Measurements from ENCODE around the gene CTRL.
"Not testable (repeated sequence)": the region's sequence is repeated elsewhere in the genome, so short reads cannot be mapped to it uniquely, and the experiment has no call there.

The CTRL gene

DNA sequence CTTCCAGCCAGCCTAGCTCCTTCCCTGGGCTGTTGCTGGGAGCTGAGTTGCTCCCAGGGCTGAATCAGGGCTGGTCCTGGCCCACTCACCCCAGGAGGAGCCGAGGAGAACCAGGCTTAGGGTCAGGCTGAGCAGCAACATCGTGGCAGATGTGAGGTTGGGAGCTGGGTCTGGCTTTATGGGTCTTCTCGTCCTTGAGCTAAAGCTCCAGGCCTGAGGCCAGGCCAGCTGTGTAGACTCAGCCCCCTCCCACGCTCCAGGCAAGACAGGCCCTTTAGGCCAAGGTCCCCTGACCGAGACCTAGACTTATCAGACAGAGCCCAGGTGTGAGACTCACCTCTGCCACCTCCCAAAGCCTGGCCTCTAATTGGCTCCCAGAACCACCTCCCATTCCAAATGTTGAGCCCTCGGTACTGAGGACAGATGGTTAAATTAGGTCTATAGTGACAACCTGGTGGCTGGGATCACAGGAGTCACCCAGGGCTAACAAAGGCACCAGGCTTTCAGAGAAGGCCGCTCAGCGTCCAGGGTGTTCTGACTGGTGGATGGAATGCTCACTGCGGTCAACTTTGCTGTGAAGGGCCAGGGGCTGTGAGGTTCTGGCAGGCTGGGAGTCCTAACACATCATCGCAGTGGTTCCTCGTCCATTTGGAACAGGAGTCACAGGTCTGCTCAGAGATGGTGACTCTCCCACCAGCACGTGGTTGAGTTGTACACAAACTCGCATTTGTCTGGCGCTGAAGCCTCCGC lies at the start of gene CTRL:
Gene CTRL, minus strand, starts transcription at position 151 of the 750 bp plus-strand sequence. Its CDS starts 10 bp downstream, at position 141.
- no peak for DNase-seq

DNA sequence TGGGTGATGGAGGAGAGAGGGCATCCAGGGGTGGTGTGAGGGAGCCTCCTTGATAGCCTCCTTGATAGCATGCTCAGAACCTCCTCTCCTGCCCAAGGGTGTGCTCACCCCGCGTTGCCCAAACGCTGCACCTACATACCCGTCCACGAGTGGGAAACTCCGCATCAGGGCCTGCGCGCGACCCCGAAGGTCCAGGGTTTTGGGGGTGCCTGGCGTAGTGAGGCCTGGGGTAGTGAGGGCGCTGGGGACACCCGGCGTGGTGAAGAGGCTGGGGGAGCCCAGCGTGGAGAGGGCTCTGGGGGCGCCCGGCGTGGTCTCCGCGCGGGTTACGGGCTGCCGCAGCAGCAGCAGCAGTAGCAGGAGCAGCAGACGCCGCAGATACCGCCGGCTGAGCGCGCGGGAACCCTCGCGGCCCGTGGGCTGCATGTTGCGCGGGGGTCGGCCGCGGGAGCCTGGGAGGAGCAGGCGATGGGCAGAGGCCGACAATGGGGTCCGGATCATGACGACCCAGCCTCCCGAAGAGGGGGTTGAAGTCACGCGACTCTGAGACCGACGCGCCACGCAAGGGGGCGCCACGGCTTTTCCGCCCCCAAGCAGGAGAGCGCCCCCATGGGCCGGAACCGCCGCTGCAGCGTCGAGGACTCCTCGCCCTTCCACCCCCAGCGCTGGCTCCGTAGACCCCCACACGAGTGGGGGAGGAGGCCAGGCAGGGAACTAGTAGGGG lies 48.5 kb upstream of the CTRL start, which contains the start of gene DPEP3:
Gene DPEP3, minus strand, starts transcription at position 545 of the 724 bp plus-strand sequence. Its CDS starts 119 bp downstream, at position 426.
- DNase-seq, result no peak

DNA sequence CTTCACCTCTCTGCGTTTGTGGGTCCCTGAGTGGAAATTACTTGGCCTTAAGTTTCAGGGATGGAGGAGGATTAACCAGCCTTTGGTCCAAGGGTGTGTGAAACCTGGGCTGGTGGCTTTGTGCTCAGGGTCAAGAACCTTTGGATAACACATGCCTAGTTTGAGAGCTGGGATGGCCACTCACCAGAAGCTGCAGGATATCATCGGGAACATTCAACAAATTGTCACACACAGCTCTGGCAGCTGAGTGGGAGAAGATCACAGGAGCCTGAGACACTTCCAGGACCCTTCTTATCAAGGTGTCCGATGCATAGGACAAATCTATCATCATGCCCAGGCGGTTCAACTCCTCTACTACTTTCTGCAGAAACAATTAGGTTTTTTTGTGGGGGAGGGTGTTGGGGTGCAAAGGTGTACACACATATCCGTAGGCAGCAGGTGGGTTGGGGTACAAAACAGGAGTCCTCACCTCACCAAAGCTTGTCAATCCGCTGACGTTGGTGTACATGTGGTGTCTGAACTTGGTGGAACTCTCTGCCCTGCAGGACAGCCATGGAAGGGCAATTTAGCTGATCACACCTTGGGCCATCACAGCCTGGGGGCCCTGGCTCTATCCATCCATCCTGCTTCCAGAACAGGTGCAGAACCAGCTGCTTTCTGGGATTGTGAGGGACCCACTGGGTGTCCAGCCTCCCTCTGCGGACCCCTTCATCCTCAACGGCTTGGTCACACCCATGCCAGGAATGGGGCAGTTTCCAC lies 46.0 kb upstream of the CTRL start:
- DNase-seq, result no peak

DNA sequence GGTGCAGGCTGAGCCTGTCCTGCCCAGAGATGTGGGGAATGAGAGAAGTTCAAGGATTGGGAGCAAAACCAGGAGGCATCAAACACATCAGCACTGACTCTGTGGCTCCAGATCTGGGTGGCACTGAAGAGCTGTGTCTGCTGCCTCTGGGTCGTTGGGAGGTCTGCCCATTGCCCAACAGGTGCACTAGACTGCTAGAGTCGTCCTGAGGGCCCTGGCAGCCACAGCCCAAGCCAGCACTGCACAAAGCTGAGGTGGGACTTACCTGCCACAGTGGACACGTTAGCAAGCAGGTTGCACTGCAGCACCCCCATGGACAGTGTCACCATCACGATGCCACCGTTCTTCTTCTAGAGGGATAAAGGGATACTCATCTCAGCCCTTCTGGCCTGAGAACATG lies 45.3 kb upstream of the CTRL start:
- DNase-seq, result no peak

DNA sequence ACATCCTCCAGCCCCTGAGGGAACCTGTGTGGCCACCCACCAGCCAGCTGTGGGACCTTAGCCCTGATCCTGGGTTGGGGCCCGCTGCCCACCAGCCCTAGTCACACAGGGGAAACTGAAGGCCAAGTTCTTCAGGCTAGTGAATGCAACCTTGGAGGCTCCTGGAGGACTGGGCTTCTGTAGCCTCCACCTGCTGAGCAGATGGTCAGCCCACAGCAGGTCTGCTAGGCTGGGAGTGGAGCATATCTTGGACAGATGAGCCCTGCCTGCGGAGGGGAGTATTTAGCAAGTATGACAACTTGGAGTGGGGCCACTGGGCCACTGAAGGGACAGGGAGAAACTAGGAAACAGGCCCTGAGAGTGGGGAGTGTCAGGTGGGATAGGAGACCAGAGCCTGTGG lies 44.5 kb upstream of the CTRL start:
- DNase-seq, result no peak

DNA sequence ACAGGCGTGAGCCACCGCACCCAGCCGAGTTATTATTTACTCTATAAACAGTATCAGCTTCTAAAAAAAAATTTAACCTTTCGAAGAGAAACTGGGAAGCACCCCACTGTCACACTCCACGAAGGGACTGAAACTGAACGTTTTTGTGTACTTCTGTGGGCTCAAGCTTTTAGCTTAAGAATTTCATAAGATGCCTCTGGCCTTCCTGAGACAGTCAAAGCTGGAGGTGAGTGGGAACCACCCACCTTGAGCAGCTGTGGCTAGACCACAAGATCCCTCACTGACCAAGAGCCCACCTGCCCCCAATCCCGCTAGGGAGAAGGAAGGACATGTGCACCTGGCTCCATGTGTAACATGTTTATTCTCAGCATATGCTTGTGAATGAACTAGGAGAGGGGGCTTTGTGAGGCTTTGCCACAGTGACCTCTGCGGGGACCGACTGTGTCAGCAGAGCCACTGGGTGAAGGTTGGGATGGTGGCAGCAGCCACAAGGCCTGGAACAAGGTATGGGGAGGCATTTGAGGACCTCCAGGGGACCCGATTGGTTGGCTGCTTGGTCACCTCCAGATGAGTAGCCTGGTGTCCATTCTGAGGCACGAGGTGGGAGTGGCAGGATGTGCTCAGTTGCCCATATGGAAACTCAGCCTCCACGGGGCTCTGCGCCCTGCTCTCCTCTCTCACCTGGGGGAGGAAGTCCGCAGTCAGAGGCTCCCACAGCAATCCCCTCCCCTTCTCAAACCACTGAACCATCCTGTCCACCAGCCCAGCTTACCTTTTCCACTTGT lies 43.9 kb upstream of the CTRL start:
- DNase-seq, result no peak

DNA sequence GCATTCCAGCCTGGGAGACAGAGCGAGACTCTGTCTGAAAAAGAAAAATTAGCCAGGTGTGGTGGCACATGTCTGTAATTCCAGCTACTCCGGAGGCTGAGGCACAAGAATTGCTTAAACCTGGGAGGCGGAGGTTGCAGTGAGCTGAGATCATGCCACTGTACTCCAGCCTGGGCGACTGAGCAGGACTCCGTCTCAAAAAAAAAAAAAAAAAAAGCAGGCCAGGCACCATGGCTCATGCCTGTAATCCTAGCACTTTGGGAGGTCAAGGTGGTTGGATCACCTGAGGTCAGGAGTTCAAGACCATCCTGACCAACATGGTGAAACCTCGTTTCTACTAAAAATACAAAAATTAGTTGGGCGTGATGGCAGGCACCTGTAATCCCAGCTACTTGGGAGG lies 40.6 kb upstream of the CTRL start:
- not testable (repeated sequence) for DNase-seq

DNA sequence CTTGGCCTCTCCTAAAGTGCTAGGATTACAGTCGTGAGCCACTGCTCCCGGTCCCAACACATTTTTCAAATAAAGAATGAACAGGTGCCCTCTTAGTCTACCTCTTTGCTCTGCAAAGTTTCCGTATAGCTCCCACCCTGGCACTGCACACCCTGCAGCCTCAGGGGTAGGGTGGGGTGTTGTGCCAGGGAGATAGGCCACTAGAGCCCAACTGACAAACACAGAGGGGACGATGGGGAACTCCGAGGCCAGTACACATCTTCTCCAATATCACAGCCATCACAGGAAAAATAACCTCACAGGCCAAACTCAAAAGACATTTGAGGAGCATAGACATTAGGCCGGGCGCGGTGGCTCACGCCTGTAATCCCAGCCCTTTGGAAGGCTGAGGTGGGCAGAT lies 39.4 kb upstream of the CTRL start:
- no peak for DNase-seq

DNA sequence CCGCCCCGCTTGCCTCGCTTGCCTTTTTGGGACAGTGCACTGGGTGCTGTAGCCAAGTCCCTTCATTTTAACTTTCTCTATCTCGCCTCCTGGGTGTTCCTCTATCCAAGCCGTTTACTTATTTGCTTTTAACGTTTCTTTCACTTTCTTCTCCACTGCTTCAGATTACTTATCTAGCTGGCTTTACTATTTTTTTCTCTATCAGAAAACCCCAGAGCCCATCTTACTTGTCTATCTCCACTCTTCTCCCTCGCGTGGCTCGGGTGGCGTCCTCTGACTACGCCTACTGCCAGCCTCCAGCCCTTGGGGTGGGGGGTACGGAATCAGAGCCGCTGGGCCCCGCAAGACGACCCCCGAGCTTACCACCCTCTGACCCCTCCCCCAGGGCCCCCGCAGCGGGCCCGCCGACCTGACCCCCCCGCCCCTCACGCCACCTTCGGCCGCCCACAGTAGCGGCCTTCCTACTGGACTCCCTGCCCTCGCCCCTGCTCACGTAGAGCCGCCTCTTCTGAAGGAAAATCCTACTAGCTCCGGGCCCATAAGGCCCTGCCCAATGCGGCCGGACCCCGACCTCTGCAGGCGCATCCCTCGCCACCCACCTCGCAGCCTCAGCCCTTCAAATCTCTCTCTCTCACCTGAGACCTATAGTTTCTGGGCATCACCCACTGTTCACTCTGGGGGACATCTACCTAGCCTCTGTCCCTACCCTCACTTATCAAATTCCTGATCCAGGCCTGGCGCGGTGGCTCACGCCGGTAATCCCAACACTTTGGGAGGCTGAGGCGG lies 37.8 kb upstream of the CTRL start:
- DNase-seq, result no peak

DNA sequence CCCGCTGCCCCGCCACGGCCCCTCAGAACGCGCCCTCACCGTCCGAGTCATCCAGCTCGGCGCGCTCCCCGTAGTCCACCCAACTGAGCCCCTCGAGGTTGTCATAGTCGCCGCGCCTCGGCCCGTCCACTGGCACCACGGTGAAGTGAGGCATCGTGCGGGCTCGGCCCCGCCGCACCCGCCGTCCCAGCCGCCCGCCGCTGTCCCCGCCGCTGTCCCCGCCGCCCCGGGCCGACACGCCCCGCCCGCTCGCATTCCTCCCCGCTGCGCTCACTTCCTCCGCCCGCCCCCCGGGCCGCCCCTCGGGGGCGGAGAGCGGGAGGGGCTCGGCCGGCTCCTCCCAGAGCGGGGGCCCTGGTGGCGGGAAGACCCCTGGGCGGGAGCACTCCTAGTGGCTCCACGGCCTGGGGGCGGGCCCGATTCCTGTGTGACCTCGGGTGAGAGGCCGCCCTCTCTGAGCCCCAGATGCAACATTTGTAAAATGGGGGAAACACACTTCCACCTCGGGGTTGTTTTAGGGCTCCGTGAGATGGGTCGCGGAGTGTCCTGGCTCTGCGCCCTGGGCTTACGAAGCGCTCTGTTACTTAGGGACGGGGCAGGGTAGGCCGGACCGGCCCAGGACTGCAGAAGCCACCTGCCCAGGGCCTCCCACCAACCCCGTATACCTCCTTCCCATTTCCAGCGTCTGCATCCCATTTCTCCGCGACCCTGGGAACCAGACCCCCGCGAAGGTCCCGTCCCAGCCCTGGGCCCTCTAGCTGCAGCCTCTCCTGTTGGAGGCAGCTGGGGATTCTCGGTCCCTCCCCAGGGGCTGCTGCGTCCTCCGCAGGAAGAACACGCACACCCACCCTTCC lies 37.0 kb upstream of the CTRL start, which contains the start of gene SLC12A4:
Gene SLC12A4, minus strand, starts transcription at position 238 of the 854 bp plus-strand sequence. Its CDS starts 84 bp downstream, at position 154.
- DNase-seq, result peak in 1 of 2 experiments; percentile 20

DNA sequence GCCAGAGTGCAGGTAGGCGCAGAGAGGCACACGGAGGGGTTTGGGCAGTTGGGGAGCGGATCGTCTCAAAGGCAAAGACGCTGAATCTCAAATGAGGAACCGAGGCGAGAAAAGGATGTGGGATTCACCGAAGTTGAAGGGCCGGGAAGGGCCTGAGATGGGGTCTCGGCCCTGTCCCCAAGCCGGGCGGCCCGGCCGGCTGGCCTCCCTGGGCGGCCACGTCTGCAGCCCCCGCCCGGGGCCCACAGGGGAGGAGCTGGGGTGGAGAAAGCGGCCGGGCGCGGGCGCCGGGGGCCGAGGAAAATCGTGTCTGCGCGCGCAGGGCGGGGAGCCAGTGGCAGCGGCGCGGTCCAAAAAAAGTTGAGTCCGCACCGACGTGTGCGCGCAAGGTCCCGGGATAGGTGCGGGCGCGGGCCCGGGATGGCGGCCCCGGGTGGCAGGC lies 36.3 kb upstream of the CTRL start:
- no peak for DNase-seq

DNA sequence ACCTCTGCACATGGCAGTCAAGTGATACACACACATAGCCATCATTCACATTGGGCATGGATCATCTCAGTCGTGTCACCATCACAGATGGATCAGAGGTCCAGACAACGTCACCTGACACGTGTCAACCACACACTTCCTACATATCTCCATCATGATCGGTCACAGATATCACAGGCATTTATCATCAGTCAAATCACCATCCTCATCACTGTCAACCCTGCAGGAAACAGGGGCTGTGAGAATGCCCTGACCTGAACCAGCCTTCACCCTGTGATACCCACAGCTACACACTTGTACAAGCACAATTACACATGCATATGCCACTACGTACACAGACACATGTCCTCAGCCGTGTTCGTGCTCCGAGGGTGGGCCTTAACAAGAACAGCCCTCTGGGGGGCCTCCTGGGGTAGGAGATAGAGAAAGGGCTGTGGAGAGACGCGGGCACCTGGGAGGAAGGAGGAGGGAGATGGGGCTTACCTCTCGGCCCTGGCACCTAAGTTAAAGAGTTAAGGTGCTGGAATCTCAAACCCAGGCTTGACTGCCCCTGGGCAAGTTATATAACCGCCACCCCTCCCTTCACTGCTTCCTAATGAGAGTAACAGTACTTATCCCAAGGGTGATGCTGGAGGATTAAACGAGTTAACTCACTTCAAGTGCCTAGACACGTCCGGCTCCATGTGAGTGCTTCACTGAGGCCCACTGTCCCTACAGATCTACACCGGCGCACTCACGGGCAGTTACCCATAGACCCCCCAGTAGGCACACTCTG lies 35.7 kb upstream of the CTRL start:
- DNase-seq, result no peak

DNA sequence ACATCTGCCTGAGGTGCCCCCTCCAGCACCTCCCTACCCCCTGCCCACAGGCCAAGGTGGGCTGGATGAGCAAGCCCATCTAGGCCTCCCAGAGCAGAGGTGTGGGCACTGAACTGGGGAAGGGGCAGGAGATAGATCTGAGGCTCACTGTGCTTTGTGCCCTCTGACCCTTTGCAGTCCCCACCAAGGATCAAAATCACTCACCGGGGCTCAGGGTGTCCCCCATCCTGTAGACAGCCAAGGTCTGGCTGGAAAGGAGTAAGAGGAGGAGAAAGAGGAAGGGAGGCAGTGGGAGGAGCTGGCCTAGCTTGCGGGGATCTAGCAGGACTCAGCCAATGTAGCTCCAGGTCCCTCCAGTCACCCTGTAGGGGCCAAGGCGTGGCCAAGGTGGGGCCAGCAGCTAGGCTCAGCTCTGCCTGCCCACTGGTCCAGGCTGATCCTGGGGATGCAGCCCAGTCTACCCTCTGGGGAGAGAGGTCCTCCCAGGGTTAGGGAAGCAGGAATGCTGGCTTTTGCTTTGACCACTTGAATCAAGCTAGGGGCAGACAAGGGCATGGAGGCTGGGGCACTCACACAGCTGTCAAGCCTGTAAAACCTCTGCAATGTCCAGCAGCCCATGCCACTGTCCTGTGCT lies 35.0 kb upstream of the CTRL start:
- DNase-seq, result no peak

DNA sequence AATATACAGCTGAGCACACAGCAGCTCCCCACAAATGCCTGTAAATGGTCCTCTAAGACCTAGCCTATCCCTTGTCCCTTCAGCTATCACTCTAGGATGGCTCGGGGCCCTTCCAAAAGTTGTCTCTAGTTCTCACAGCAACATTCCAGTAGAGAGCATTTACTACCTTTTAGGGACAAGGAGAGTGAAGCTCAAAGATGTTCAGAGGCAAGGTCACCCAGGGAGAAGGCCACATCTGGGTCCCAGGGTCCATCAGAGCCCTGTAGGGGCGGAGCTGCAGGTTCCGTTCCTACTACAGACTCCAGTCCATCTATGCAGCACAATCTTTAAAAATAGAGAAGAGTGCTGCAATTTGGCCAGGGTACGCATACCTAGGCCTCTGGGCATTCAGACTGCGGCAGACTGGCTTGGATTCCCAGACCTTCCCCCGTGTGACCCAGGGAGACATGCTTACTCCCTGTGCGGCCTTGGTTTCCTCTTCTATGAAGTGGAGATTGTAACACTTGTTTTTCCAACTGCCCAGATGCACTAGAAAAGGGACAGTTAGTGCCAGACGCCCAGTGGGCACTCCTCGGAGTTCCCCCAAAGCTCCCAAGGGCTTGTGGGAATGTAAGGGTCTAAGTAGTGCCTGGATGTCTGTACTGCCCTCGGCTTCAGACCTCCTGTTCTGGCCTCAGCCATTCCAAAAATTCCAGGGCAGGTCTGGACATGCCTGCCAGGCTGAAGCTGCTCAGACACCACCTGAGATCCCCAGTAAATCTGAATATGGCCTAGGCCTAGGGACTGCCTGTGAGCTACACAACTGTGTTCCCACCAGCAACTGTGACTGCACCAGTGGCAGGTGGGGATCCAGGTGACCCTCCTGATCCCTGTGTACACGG lies 34.2 kb upstream of the CTRL start:
- DNase-seq, result peak in 1 of 2 experiments; percentile 27

DNA sequence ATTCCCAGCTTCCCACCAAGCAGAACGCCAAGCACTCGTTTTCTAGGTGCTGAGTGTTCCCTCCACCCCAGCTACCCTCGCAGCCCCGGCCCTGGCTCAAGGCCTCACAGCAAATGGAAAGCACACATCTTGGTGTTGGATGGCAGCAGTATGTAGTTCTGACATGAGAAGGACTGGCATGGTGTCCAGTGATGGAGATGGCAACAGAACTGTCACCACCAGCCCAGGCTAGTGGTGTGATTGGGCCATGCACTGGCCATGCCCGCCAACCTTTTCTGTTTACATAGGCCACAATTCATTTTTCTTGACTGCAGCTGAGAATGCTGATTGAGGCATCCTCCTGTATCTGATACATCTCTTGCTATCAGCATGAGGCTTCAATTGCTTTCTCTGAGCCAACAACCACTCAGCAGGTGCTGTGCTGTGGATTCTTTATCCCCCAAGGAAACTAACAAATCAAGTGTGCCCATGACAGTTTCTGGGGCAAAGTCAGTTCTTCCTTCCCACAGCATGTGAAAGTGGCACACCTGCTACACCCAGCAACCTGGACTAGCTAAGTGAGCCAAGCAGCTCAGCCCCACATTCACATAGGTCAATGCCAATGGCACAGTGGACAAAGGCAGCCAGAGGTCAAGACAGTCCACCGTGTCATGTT lies 32.9 kb upstream of the CTRL start:
- DNase-seq, result no peak

DNA sequence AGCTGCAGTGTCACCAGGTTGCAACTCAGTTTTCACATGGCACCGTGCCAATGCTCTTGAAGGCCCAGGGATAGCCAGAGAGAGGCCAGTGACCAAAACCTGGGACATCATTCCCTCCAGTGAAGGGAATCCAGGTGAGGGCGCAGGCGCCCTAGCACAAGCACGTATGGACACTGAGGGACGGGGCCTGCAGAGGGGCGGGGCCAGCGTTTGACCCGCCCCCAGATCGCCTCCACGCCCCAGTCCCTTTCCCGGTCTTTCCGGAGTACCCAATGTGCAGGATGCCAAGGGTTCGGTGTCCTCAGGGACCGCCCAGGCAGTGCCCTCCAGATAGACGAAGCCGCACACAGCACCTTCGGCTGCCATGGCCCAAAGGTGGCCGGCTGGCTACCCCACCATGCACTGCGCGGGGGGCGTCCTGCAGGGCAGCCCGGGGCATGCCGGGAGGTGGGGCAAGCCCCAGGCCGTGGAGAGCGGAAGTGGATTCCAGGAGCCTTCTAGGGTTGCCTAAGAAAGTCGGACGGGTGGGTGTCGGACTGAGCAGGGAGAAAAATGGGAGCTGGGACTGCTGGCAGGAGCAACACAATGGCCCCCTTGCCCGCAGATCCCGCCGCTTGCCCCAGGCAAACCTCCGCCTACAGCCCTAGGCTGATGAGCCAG lies 32.1 kb upstream of the CTRL start:
- DNase-seq, result no peak

DNA sequence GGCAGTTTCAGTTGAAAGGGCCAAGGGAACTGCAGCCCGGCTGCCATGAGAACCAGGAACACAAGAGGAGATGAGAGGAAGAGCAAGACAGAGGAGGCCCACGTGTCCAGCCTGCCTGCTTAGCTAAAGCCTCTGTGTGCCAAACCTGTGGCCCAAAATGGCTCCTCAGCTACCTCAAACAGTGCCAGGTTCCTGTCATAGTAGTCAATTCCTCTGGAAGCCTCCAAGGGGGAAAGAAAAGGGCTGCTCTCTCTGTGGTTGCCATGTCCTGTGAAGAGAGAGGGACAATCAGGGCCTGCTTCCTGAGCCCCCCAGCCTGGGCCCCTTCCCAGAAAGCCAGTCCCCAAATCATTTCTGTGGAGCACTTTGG lies 31.6 kb upstream of the CTRL start:
- DNase-seq, result no peak

All from NCI-H526 (cell line).